Cardiac septum (tissue), 1 donor: ENCODE measurements around the gene PRRC2A. TPM values are rescaled to one million over a fixed set of nuclear protein-coding genes. Genes with fewer than 3 reads are reported as not detected.

Experiments used
- DNase-seq: peaks from one replicate; pipeline ENCODE4 v3.0.0-alpha.2; 2020; ENCODE audit warnings: low spot score
- intact Hi-C: fragments of 100-400 bp; cut with DNase I; formaldehyde crosslinking; loops from one replicate; pipeline ENCODE4 v1.14.0; 2022
- total RNA-seq: library from RNA; stranded (reverse); fragmentation: NEBNext Ultra II Directional; extraction: Animal tissue kit (Norgen Biotek cat#: 25700); gene quantifications from one replicate; pipeline ENCODE4 v1.2.1, GENCODE V29; 2021
- donor health status: DM: no; HTN: no; CAD: no.

PRRC2A gene
- total RNA-seq, 1 donor from 2014 or later, result 125 TPM

- intact Hi-C loops, result no loop called here
- DNase-seq, result no peak
These were observed 3.5 kb upstream of the PRRC2A start for GRCh38 chr6:31617010-31617409.

- intact Hi-C loops, result loop anchor here (1.0 to 2.0 kb wide), 2 partner anchors 45 to 73 kb away; partner anchors contain the start of genes GPANK1 and NFKBIL1
- peak; percentile 98 for DNase-seq
These were observed 520 bp upstream of the PRRC2A start for GRCh38 chr6:31619805-31620585.

GRCh38 chr6:31621320-31621939 is 915 bp downstream of the PRRC2A start:
- intact Hi-C loops, result loop anchor here (2.0 kb wide), 1 partner anchor 43 kb away; the partner anchor contains the start of gene GPANK1
- no peak for DNase-seq

DNA sequence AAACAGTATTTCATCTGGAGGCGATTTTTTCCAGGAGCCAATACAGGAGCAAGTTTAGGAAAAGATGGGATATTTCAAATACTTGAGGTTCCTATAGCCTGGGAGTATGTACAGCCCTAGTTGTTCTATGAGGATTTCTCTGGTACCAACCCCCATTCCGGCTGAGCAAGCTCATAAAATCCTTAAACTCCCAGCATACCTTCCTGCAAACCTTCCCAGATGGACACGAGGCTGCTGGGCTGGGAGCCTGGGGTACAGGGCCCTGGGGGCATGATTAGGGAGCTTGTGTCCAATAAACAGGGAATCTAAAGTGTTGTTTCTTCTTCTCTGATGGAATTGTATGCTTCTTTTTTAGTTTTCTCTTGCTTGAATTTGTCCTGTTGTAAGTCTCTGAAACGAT is 1.5 kb downstream of the PRRC2A start:
- DNase-seq, result no peak
- intact Hi-C loops, result loop anchor here (2.0 kb wide), 1 partner anchor 43 kb away; the partner anchor contains the start of gene GPANK1

- intact Hi-C loops, result no loop called here
These were observed 2.2 kb downstream of the PRRC2A start for GRCh38 chr6:31622684-31623091.

DNA sequence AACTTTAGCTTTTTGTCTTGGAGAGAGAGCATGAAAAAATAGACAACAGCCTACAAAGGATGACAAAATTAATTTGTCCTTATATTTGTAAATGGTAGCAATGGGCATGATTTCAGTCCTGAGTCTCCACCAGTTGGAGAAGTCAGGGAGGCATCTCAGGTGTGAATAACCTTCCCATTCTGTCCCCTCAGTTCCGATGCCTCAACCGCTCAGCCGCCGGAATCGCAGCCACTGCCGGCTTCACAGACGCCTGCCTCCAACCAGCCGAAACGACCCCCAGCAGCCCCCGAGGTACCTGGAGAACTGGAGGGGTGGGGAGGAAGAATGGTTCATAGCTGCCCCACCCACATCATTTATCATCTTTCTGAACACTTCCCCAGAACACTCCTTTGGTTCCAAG is 3.6 kb downstream of the PRRC2A start:
- intact Hi-C loops, result no loop called here
- DNase-seq, result no peak

More at GRCh38 chr6:31622684-31623091, 2.2 kb downstream of the PRRC2A start:
- DNase-seq, result no peak

DNA sequence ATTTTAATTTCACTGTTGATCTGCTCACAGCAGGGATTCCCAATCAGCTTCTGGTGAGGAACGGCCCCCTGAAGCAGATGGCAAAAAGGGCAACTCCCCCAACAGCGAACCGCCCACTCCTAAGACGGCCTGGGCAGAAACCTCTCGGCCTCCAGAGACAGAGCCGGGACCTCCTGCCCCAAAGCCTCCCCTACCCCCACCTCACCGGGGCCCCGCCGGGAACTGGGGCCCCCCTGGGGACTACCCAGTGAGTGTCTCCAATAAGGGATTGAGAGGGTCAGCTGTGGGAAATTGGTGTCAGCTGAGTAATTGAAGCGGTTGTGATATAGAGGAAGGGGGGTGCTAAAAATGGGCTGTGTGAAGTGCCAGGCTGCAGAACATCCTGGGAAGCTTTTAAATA is 6.4 kb downstream of the PRRC2A start:
- intact Hi-C loops, result no loop called here
- DNase-seq, result no peak

- DNase-seq, result no peak
- intact Hi-C loops, result no loop called here
These were observed 7.3 kb downstream of the PRRC2A start for GRCh38 chr6:31627690-31628287.

- intact Hi-C loops, result no loop called here
These were observed 8.5 kb downstream of the PRRC2A start for GRCh38 chr6:31629014-31629413.

DNA sequence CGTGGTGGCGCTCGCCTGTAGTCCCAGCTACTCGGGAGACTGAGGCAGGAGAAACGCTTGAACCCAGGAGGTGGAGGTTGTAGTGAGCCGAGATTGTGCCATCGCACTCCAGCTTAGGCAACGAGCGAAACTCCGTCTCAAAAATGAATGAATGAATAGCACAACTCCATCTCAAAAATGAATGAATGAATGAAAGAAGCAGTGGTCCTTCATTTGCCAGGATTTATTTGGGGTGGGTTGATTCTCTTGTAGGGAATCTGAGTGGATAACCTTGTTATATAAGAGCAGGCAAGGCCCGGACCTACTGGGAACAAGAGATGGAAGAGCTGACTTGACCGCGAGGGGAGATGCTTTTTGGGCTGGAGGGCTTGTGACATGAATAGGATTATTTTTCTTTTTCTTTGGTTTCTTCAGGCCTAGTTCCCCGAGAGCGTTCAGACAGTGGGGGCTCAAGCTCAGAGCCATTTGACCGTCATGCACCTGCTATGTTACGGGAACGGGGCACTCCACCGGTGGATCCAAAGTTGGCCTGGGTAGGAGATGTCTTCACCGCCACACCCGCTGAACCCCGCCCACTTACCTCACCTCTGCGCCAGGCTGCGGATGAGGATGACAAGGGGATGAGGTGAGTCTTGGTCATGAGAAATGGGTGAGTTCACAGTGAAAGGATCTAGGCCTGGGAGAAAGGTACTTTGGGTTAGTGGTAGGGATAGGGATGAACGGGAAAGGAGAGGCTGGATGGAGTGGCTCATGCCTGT is 9.8 kb downstream of the PRRC2A start:
- intact Hi-C loops, result no loop called here
- DNase-seq, result no peak

More at GRCh38 chr6:31629014-31629413, 8.5 kb downstream of the PRRC2A start:
- no peak for DNase-seq

- intact Hi-C loops, result no loop called here
- no peak for DNase-seq
These were observed 10.7 kb downstream of the PRRC2A start for GRCh38 chr6:31631209-31631608.

DNA sequence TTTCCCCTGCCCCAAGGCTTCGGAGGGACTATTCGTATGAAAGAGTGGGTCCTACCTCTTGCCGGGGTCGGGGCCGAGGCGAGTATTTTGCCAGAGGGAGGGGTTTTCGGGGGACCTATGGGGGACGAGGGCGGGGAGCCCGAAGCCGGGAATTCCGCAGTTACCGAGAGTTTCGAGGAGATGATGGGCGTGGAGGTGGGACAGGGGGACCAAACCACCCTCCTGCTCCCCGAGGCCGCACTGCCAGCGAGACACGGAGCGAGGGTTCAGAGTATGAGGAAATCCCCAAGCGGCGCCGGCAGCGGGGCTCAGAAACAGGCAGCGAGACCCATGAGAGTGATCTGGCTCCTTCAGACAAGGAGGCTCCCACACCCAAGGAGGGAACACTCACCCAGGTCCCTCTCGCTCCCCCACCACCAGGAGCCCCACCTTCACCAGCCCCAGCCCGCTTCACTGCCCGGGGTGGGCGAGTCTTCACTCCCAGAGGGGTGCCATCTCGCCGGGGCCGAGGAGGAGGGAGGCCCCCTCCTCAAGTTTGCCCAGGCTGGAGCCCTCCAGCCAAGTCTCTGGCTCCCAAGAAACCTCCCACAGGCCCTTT is 11.3 kb downstream of the PRRC2A start:
- no peak for DNase-seq
- intact Hi-C loops, result no loop called here

GRCh38 chr6:31632279-31632946 is 11.9 kb downstream of the PRRC2A start:
- DNase-seq, result no peak
- intact Hi-C loops, result no loop called here

- no peak for DNase-seq
- intact Hi-C loops, result no loop called here
These were observed 12.9 kb downstream of the PRRC2A start for GRCh38 chr6:31633447-31633846.

- no peak for DNase-seq
- intact Hi-C loops, result no loop called here
These were observed 13.6 kb downstream of the PRRC2A start for GRCh38 chr6:31634131-31634530.

DNA sequence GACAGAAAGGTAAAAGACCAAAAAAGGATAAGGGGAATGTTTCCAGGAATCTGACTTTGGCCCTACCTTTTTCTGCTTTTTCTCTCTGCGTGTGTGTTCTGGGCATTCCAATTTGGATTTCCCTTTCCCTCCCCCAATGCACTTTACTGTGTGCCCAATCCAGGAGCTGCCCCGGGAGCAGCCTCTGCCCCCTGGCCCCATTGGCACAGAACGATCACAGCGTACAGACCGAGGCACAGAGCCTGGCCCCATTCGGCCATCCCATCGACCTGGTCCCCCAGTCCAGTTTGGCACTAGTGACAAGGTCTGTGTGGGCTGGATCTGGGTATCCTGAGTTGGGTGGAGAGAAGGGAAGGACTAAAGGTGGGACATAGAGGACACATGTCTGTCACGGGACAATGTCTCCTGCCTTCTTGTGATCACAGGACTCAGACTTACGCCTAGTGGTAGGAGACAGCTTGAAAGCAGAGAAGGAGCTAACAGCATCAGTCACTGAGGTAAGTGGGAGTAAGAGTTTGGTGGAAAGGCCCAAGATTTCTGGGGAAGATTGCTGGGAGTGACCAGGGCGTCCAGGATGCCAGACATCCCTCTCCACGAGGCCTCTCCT is 14.6 kb downstream of the PRRC2A start:
- no peak for DNase-seq
- intact Hi-C loops, result no loop called here

DNA sequence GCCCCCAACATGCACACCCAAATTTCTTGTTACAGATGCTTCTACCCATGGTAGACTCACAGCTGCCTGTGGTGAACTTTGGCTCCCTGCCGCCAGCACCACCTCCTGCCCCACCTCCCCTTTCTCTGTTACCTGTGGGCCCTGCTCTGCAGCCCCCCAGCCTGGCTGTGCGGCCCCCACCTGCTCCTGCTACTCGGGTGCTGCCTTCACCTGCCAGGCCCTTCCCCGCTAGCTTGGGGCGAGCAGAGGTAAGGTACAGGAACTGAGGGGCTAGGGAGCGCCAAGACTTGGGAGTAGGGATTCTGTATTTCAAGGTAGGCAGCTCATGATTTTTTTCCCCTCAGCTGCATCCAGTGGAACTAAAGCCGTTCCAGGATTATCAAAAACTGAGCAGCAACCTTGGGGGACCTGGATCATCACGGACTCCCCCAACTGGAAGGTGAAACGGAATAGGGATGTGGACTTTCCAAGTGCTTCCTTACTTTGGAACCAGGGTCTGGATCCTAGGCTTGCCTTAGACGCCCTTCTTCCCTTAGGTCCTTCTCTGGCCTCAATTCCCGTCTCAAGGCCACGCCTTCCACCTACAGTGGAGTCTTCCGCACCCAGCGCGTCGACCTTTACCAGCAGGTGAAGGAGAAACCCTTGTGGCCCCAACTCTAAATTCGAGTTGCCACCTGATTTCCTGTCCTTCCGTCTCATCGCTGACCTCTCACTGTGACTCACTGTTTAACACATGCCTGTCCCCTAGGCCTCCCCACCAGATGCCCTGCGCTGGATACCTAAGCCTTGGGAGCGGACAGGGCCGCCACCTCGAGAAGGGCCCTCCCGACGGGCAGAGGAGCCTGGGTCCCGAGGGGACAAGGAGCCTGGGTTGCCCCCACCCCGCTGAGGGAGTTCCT is 16.4 kb downstream of the PRRC2A start:
- intact Hi-C loops, result no loop called here

DNA sequence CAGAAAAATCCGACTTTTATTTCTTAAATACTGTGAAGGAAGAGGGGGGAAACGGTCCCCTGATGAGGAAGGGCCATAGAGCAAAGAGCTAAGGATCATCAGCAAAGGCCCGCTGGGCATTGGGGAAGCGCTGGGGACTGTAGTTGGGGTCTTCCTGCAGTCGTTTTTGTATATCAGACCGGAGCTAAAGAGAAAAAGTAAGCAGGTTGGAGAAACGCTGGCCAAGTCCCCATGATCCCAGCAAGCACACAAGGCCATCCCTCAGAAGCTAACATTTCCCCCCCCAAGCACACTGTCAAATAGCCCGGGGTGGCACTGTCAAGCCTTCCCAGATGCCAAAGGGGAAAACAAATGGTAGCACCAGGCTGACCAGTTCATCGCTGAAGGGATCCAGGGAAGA is 18.5 kb downstream of the PRRC2A start:
- intact Hi-C loops, result no loop called here
- DNase-seq, result no peak

More for the DNA sequence above, 16.4 kb downstream of the PRRC2A start:
- DNase-seq, result no peak
